ENCODE data around the gene DEFB115.
A peak's percentile ranks its signal among the peaks of the same experiment; 100 is the strongest.
"Not testable (repeated sequence)": the region's sequence is repeated elsewhere in the genome, so short reads cannot be mapped to it uniquely, and the experiment has no call there.

The DEFB115 gene

GRCh38 chr20:31257364-31257763, at the start of gene DEFB115:
TSS of gene DEFB115 (plus strand) at chr20:31257664. CDS start at chr20:31257664, 0 bp downstream.
- TF ChIP-seq GATA1 (IDR thresholded peaks at IDR 0.05; ENCODE audit: low read depth, low read length) (no peak), POLR2A (IDR thresholded peaks at IDR 0.05; ENCODE audit: low read length) (no peak)
- DNase-seq: no peak

- TF ChIP-seq GATA1 (IDR thresholded peaks at IDR 0.05; ENCODE audit: low read depth, low read length): no peak
- DNase-seq: no peak
Measured at GRCh38 chr20:31236953-31237352, 20.5 kb upstream of the DEFB115 start.

- TF ChIP-seq GATA1 (IDR thresholded peaks at IDR 0.05; ENCODE audit: low read depth, low read length) (no peak), POLR2A (IDR thresholded peaks at IDR 0.05; ENCODE audit: low read length) (no peak)
Measured at GRCh38 chr20:31237763-31238162, 19.7 kb upstream of the DEFB115 start.

GRCh38 chr20:31239139-31239538, 18.3 kb upstream of the DEFB115 start:
- TF ChIP-seq GATA1 (IDR thresholded peaks at IDR 0.05; ENCODE audit: low read depth, low read length) (no peak), POLR2A (IDR thresholded peaks at IDR 0.05; ENCODE audit: low read length) (no peak)
- no peak for DNase-seq

More at GRCh38 chr20:31237763-31238162, 19.7 kb upstream of the DEFB115 start:
- no peak for DNase-seq

- TF ChIP-seq GATA1 (IDR thresholded peaks at IDR 0.05; ENCODE audit: low read depth, low read length) (no peak), POLR2A (IDR thresholded peaks at IDR 0.05; ENCODE audit: low read length) (no peak)
- no peak for DNase-seq
Measured at GRCh38 chr20:31256959-31257358, 505 bp upstream of the DEFB115 start.

GRCh38 chr20:31260326-31260932, 3.0 kb downstream of the DEFB115 start:
- peak in 1 of 2 experiments; percentile 17 for DNase-seq
- TF ChIP-seq GATA1 (IDR thresholded peaks at IDR 0.05; ENCODE audit: low read depth, low read length): no peak

- no peak for TF ChIP-seq POLR2A (IDR thresholded peaks at IDR 0.05; ENCODE audit: low read length)
- TF ChIP-seq GATA1 (IDR thresholded peaks at IDR 0.05; ENCODE audit: low read depth, low read length): no peak
Measured at GRCh38 chr20:31274441-31274840, 17.0 kb downstream of the DEFB115 start.

GRCh38 chr20:31278178-31278577, 20.7 kb downstream of the DEFB115 start:
- no peak for DNase-seq
- TF ChIP-seq GATA1 (IDR thresholded peaks at IDR 0.05; ENCODE audit: low read depth, low read length): no peak
- no peak for TF ChIP-seq POLR2A (IDR thresholded peaks at IDR 0.05; ENCODE audit: low read length)

More at GRCh38 chr20:31274441-31274840, 17.0 kb downstream of the DEFB115 start:
- no peak for DNase-seq

- not testable (repeated sequence) for DNase-seq
Measured at GRCh38 chr20:31284964-31285363, 27.5 kb downstream of the DEFB115 start.

- no peak for TF ChIP-seq POLR2A (IDR thresholded peaks at IDR 0.05; ENCODE audit: low read length)
- no peak for TF ChIP-seq GATA1 (IDR thresholded peaks at IDR 0.05; ENCODE audit: low read depth, low read length)
- no peak for DNase-seq
Measured at GRCh38 chr20:31308535-31309162, 51.2 kb downstream of the DEFB115 start, which contains the start of gene DEFB116. TSS of gene DEFB116 (minus strand) at chr20:31308585. CDS start at chr20:31308585, 0 bp downstream.

All from erythroblast (primary cell).